K562 (cell line): ENCODE data around the gene ARFGAP3. TPM values are rescaled to one million over a fixed set of nuclear protein-coding genes. Genes with fewer than 3 reads are reported as not detected.
"Not testable (repeated sequence)": the region's sequence is repeated elsewhere in the genome, so short reads cannot be mapped to it uniquely, and the experiment has no call there.

Experiments used
- ATAC-seq: fragments of 200-7000 bp; cut with Tn5 transposase; 3 replicates; pipeline ENCODE4 v1.9.1; 2020; ENCODE audit warnings: moderate library complexity
- BruUV-seq: library from RNA; stranded (reverse); fragments of 400-500 nt; replicated peaks from 2 replicates; lab custom pipeline; 2021; lab: Mats Ljungman, UMichigan
- CTCF ChIA-PET: fragments of 300-600 bp; formaldehyde crosslinking; extraction: SDS; loops from one replicate; lab custom pipeline; 2021; ENCODE audit warnings: low intra/inter-chr PET ratio; lab: Yijun Ruan, JAX
- POLR2A ChIA-PET: fragments of 300-600, 350-650 bp; sonication (Branson Sonifier 250); formaldehyde crosslinking; extraction: SDS; loops from one replicate; lab custom pipeline; 2021; ENCODE audit warnings: antibody characterized with exemption, inconsistent platforms; lab: Yijun Ruan, JAX
- DNase-seq, 4 experiments: peaks; one replicate each; pipeline versions ENCODE4 v3.0.0 to v3.0.0-alpha.2; 2011 to 2018; ENCODE audit warnings: low spot score in 3 of 4, mixed read lengths in 3 of 4; ENCODE audit errors: extremely low read depth in 1 of 4
- FAIRE-seq: peaks from 2 replicates; lab custom pipeline; 2011; peaks lifted over from hg19 to GRCh38; lab: Jason Lieb, UNC
- H2AFZ ChIP-seq: 2 replicates; pipeline ENCODE4 v1.6.0; 2011; ENCODE audit warnings: low read depth, low read length, control low read depth, inconsistent platforms
- H3K27ac ChIP-seq: fragments of 200-600 bp; 3 replicates; pipeline ENCODE4 v1.8.0; 2011; ENCODE audit warnings: low read depth, mild to moderate bottlenecking, control low read depth, inconsistent platforms, low read length, moderate library complexity, mixed read lengths; ENCODE audit errors: extremely low read depth
- H3K27me3 ChIP-seq, 2 experiments: fragments of 300-600 bp in 1 of 2; 2 replicates in 1 of 2; 3 replicates in 1 of 2; pipeline versions ENCODE4 v1.6.0 to v1.8.0; 2011; ENCODE audit warnings: inconsistent platforms in 2 of 2, low read length in 2 of 2, mild to moderate bottlenecking in 1 of 2, mixed read lengths in 1 of 2, moderate library complexity in 1 of 2; ENCODE audit not compliant: control insufficient read depth in 2 of 2, insufficient read depth in 2 of 2
- H3K36me3 ChIP-seq: fragments of 300-600 bp; 3 replicates; pipeline ENCODE4 v1.8.0; 2011; ENCODE audit warnings: mild to moderate bottlenecking, low read length, inconsistent platforms; ENCODE audit not compliant: control insufficient read depth, insufficient read depth
- H3K4me1 ChIP-seq, 2 experiments: fragments of 200-600 bp in 1 of 2; replicated peaks in 1 of 2; 2 replicates in 1 of 2; 3 replicates in 1 of 2; pipeline versions ENCODE4 v1.5.1 to v1.8.0; 2011; ENCODE audit warnings: inconsistent platforms in 2 of 2, low read length in 2 of 2, mild to moderate bottlenecking in 1 of 2, mixed read lengths in 1 of 2, moderate library complexity in 1 of 2; ENCODE audit not compliant: control insufficient read depth in 2 of 2, insufficient read depth in 2 of 2
- H3K4me2 ChIP-seq: 2 replicates; pipeline ENCODE4 v1.6.1; 2011; ENCODE audit warnings: low read length, control low read depth, inconsistent platforms, mixed read lengths; ENCODE audit not compliant: insufficient read depth
- H3K4me3 ChIP-seq: fragments of 200-600 bp; sonication (generic), shearing (Covaris generic); 2 replicates; pipeline ENCODE4 v1.5.1; 2016; ENCODE audit warnings: control low read depth, inconsistent platforms
- H3K79me2 ChIP-seq: fragments of 200-600 bp; 3 replicates; pipeline ENCODE4 v1.8.0; 2011; ENCODE audit warnings: low read length, inconsistent platforms; ENCODE audit not compliant: control insufficient read depth, insufficient read depth
- H3K9ac ChIP-seq, 2 experiments: 2 replicates each; pipeline versions ENCODE4 v1.6.0 to v1.6.1; 2011; ENCODE audit warnings: low read depth in 2 of 2, low read length in 2 of 2, control low read depth in 1 of 2, inconsistent platforms in 1 of 2, mild to moderate bottlenecking in 1 of 2, mixed read lengths in 1 of 2; ENCODE audit not compliant: insufficient read depth in 1 of 2
- H3K9me1 ChIP-seq: one replicate; pipeline ENCODE4 v1.6.0; 2011; ENCODE audit warnings: inconsistent platforms, mild to moderate bottlenecking, low read length, moderate library complexity; ENCODE audit not compliant: control insufficient read depth, insufficient read depth
- H3K9me3 ChIP-seq: replicated peaks from 2 replicates; pipeline ENCODE4 v1.5.1; 2011; ENCODE audit warnings: low read depth, low read length, inconsistent platforms; ENCODE audit not compliant: control insufficient read depth, insufficient read depth
- H4K20me1 ChIP-seq: replicated peaks from 2 replicates; pipeline ENCODE4 v1.6.1; 2011; ENCODE audit warnings: low read length, inconsistent platforms, mixed read lengths; ENCODE audit not compliant: control insufficient read depth, insufficient read depth
- CBX8 ChIP-seq: fragments of 200-600 bp; sonication (generic); IDR thresholded peaks from 2 replicates; pipeline ENCODE4 v1.6.1; 2012; ENCODE audit warnings: borderline replicate concordance, mixed run types, low read depth, mild to moderate bottlenecking, moderate library complexity, mixed read lengths, low read length, control low read depth, inconsistent platforms; ENCODE audit not compliant: poor library complexity, severe bottlenecking; ENCODE audit errors: extremely low read depth
- CREBBP ChIP-seq: IDR thresholded peaks from one replicate; pipeline ENCODE4 v1.6.1; 2012; ENCODE audit warnings: low read depth, mild to moderate bottlenecking, control low read depth, inconsistent platforms, low read length
- HMGN3 ChIP-seq: IDR thresholded peaks from 2 replicates; pipeline ENCODE4 v1.6.1; 2011; ENCODE audit warnings: borderline replicate concordance, low read depth, mild to moderate bottlenecking, mixed read lengths, low read length; ENCODE audit not compliant: insufficient read length; ENCODE audit errors: extremely low read depth
- POLR2AphosphoS5 ChIP-seq: IDR thresholded peaks from 2 replicates; pipeline ENCODE4 v1.6.1; 2011; ENCODE audit warnings: mild to moderate bottlenecking, low read depth, low read length, moderate library complexity; ENCODE audit not compliant: control insufficient read depth, insufficient read depth
- TCFL5 ChIP-seq: fragments of 250-450 bp; sonication (Bioruptor Pico); conservative IDR thresholded peaks from 2 replicates; pipeline ENCODE4 v1.6.1; 2021; ENCODE audit warnings: mild to moderate bottlenecking, moderate library complexity, matching md5 sums
- ZNF766 ChIP-seq: fragments of 200-800 bp; sonication (Bioruptor generic); conservative IDR thresholded peaks from 2 replicates; pipeline ENCODE4 v1.6.1; 2016; ENCODE audit warnings: missing genetic modification characterization, missing compliant biosample characterization
- WGBS: fragments of 100-300 bp; shearing (Covaris generic); methylation state at CpG from one replicate; pipeline ENCODE4 v1.1.6; 2016; ENCODE audit warnings: low coverage, mixed read lengths; ENCODE audit not compliant: insufficient coverage; ENCODE audit errors: missing lambda C conversion rate; 5-methylcytosine and 5-hydroxymethylcytosine counted together
- in situ Hi-C: fragments of 300-500 bp; cut with MboI; formaldehyde crosslinking; loops from 4 replicates; pipeline ENCODE4 v1.15.0; 2018; ENCODE audit warnings: inconsistent platforms, mixed read lengths
- intact Hi-C: fragments of 100-400 bp; cut with micrococcal nuclease; formaldehyde crosslinking; loops from 2 replicates; pipeline ENCODE4 v1.14.2; 2022
- polyA plus RNA-seq, 8 experiments: library from polyadenylated mRNA; depleted of rRNA in 4 of 8; stranded (reverse) in 5 of 8; unstranded in 3 of 8; fragments of >200 nt; fragmentation: Nextera tagmentation in 2 of 8; fragmentation: Illumina TruSeq in 1 of 8; extraction: Ambion mirVana in 2 of 8; extraction: Trizol in 1 of 8; gene quantifications; 2 replicates each; pipeline versions ENCODE4 v1.2.1 to v1.2.3, GENCODE V29; 2011 to 2014; ENCODE audit warnings: inconsistent platforms in 1 of 8, missing spikeins in 1 of 8
- total RNA-seq, 7 experiments: library from RNA; depleted of rRNA in 6 of 7; stranded (reverse); fragments of >200 nt in 6 of 7; fragmentation: Illumina TruSeq in 2 of 7; extraction: Trizol in 2 of 7; gene quantifications; 2 replicates each; pipeline versions ENCODE4 v1.2.1 to v1.2.3, GENCODE V29; 2011 to 2021; ENCODE audit warnings: low replicate concordance in 1 of 7

The ARFGAP3 gene
- total and polyA plus RNA-seq, 9 of the 15 experiments (the other 6 are each of a cell fraction or from before 2014, with no cell fraction given), result 14.2 to 31.9 (median 22.7) TPM

DNA sequence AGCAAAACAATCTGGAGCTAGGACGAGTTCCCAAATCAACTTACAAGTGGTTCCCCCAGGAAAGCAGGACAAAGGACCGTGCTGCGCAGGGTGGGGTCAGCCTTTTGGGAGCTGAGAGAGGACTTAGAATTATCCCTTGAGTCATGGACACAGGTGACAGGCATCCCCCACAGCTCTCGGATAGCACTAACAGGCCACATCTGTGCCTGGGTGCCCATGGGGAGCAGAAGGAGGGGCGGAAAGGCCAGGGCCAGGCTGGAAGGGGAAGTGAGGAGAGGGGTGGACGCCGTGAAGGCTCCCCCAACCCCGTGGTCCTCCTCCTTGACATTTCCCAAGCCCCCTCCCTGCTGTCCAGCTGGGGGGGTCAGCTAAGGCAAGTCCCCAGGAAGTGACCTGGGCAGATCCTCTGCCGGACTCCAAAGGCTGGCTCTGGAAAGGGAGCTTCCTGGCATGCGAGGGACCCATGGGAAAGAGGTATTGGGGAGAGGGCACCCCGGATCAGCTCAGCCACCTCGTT, 104.8 kb downstream of the ARFGAP3 start:
- TF ChIP-seq CREBBP (no peak), ZNF766 (CRISPR knock-in tag) (no peak), HMGN3 (no peak), POLR2AphosphoS5 (no peak), TCFL5 (CRISPR knock-in tag) (no peak), CBX8 (no peak)
- no peak overlapping the region for H3K9ac ChIP-seq
- no peaks in the 10 kb centered on the region; a peak in 1 of 5 replicates for H3K27me3 ChIP-seq
- H3K4me2 ChIP-seq, result no peak overlapping the region
- no peak overlapping the region for H3K27ac ChIP-seq
- 40% methylated on average over 4 of the region's 12 CpGs for WGBS
- ATAC-seq (no peak), DNase-seq (no peak), FAIRE-seq (no peak)
- no peaks in the 10 kb centered on the region for H4K20me1 ChIP-seq
- no peaks in the 10 kb centered on the region for H3K9me1 ChIP-seq
- no peaks in the 10 kb centered on the region for H3K79me2 ChIP-seq
- peaks cover 0 to 9% of the 10 kb centered on the region in 2 experiments; a peak in 4 of 5 replicates for H3K4me1 ChIP-seq
- in situ Hi-C loops (no loop called here), intact Hi-C loops (no loop called here)
- H3K9me3 ChIP-seq, result no peaks in the 10 kb centered on the region
- CTCF ChIA-PET, result no interaction called here
- POLR2A ChIA-PET, result no interaction called here
- no peak overlapping the region for H2AFZ ChIP-seq
- no TSS peak for BruUV-seq
- no peak overlapping the region for H3K4me3 ChIP-seq
- no peaks in the 10 kb centered on the region for H3K36me3 ChIP-seq

DNA sequence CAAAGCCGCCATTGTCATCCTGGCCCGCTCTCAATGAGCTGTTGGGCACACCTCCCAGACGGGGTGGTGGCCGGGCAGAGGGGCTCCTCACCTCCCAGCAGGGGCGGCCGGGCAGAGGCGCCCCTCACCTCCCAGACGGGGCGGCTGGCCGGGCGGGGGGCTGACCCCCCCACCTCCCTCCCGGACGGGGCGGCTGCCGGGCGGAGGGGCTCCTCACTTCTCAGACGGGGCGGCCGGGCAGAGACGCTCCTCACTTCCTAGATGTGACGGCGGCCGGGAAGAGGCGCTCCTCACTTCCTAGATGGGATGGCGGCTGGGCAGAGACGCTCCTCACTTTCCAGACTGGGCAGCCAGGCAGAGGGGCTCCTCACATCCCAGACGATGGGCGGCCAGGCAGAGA, 106.7 kb downstream of the ARFGAP3 start:
- H2AFZ ChIP-seq, H3K79me2 ChIP-seq, CTCF ChIA-PET, H3K4me3 ChIP-seq, H3K36me3 ChIP-seq, ATAC-seq, H3K27ac ChIP-seq, H3K9ac ChIP-seq, H3K27me3 ChIP-seq, intact Hi-C loops, H3K9me1 ChIP-seq, H3K4me2 ChIP-seq, POLR2A ChIA-PET, FAIRE-seq, H4K20me1 ChIP-seq, H3K4me1 ChIP-seq, H3K9me3 ChIP-seq, in situ Hi-C loops, BruUV-seq, DNase-seq: not testable (repeated sequence)
- 38% methylated on average over 6 of the region's 28 CpGs for WGBS
